Measurements from ENCODE around the gene DOCK9.

DOCK9 gene

DNA sequence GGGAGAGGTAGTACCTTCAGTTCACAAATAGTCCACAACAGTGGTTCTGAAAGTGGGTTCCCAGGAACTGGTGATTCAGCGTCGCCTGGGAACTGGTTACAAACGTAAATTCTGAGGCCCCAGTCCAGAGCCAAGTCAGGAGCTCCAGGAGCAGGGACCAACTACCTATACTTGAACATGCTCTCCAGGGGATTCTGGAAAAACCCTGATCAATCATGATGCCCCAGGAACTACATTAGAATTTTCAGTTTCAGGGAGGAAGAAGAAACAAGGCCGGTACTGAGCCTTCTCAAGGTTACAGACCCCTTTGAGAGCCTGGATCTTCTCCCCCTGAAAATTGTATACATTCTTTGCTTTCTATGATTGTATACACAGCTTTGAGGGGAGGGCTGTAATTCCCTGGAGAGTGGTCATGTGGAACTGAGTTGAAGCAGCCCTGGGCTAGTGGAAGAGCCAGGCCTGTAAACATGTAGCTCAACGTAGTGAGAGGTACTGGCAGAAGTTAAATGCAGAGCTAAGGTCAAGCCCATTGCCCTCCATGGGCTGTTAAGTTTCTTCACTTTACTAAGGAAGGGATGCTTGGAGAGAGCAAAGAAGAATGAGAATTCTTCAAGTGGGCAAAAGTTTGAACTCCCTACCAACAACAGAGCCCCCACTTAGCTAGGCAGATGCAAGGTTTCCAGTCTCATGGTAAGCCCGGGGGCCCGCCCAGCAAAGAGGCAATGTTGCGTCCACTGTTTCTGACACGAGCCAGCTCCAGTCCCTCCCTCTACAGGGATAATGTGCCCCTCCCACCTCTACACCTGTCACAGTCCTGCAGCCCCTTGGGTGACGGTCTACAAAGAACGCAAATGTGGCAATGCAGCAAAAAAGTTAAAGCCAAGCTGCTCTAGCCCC is 17.0 kb downstream of the DOCK9 start:
- WGBS = 81% methylated on average over 10 of the region's 11 CpGs
- Histone ChIP-seq H2AFZ (ENCODE audit: low read depth, low read length) (no peak overlapping the region), H3K79me1 (replicated peaks; ENCODE audit: low read length, poor library complexity, severe bottlenecking) (peaks cover 62% of the 10 kb centered on the region), H3K18ac (ENCODE audit: low read depth in 1 of 2, low read length in 2 of 2) (peak overlapping the region; percentile 10 to 52), H4K91ac (ENCODE audit: low read length) (peak overlapping the region; percentile 6), H2BK15ac (ENCODE audit: low read depth, poor library complexity, severe bottlenecking) (peak overlapping the region; percentile 73), H4K8ac (ENCODE audit: low read length) (peak overlapping the region; percentile 5), H3K4me1 (ENCODE audit: control insufficient read depth, insufficient read depth, low read depth, low read length) (peaks cover 14% of the 10 kb centered on the region), H3K9ac (ENCODE audit: low read length) (no peak overlapping the region), H2BK120ac (ENCODE audit: low read depth, low read length) (no peak overlapping the region), H2AK5ac (ENCODE audit: low read length, severe bottlenecking) (no peak overlapping the region), H2BK12ac (ENCODE audit: low read length in 2 of 2) (peak overlapping the region in 1 of 2 experiments; percentile 20), H3K4me2 (ENCODE audit: low read length, poor library complexity, severe bottlenecking) (no peak overlapping the region), H3K14ac (ENCODE audit: low read length in 2 of 2) (peak overlapping the region in 1 of 2 experiments; percentile 12), H2BK5ac (ENCODE audit: low read depth, low read length, poor library complexity, severe bottlenecking) (no peak overlapping the region), H3K23ac (ENCODE audit: low read length in 2 of 2) (no peak overlapping the region), H3K27ac (ENCODE audit: low read length, poor library complexity, severe bottlenecking) (no peak overlapping the region), H3K4ac (ENCODE audit: low read depth in 1 of 2, low read length in 2 of 2) (no peak overlapping the region), H3K9me3 (ENCODE audit: control insufficient read depth, low read length) (no peaks in the 10 kb centered on the region), H3K36me3 (ENCODE audit: control insufficient read depth in 1 of 2, insufficient read depth in 2 of 2, low read depth in 1 of 2, low read length in 2 of 2) (peaks cover 0 to 11% of the 10 kb centered on the region in 2 experiments), H3K27me3 (ENCODE audit: control insufficient read depth in 1 of 2, insufficient read depth in 1 of 2, low read length in 2 of 2) (no peaks in the 10 kb centered on the region), H3K4me3 (ENCODE audit: insufficient read depth in 1 of 2, low read depth in 1 of 2, low read length in 2 of 2) (no peak overlapping the region)
- DNase-seq = peak; percentile 49

DNA sequence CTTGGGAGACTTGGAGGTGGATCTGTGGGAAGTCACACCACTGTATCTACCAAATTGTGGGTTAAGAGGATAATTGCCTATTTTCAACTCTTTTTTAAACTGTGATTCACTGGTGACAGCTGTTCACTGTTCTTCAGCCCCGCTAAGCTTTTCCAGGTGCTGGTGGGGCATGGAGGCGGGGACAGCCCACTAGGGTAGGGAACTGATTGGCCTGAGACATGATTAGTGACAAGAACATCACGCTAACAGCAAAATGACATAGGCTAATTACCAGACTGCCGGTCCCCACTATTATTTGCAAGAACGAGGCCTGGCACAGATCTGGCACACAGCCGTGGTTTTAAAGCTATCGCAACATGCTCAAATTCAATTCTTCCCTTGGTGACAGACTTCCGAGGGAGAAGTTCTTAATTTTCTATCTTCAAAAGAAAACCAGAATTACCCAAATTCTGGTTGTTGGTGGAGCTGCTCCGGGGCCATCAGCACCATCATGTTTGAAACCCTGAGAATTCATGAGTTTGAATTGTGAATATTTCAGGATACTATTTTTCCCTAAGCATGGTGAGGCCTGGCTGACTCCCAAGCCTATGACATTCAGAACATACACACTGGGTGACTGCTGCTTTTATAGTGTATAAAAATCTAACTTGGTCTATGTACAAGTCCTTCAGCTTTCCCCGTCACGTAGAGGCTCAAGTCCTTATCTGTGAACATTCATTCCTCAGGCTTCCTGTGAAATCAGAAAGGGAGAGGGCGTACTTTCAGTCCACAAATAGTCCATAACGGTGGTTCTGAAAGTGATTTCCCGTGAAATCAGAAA is 17.9 kb downstream of the DOCK9 start:
- H3K4ac ChIP-seq (ENCODE audit: low read depth in 1 of 2, low read length in 2 of 2) = peak overlapping the region in 1 of 2 experiments; percentile 18
- no peak overlapping the region for H3K4me3 ChIP-seq (ENCODE audit: insufficient read depth in 1 of 2, low read depth in 1 of 2, low read length in 2 of 2)
- H2AK5ac ChIP-seq (ENCODE audit: low read length, severe bottlenecking) = no peak overlapping the region
- H3K9ac ChIP-seq (ENCODE audit: low read length) = no peak overlapping the region
- H3K9me3 ChIP-seq (ENCODE audit: control insufficient read depth, low read length) = no peaks in the 10 kb centered on the region
- H2AFZ ChIP-seq (ENCODE audit: low read depth, low read length) = no peak overlapping the region
- H3K27ac ChIP-seq (ENCODE audit: low read length, poor library complexity, severe bottlenecking) = no peak overlapping the region
- peak overlapping the region; percentile 45 to 78 for H2BK12ac ChIP-seq (ENCODE audit: low read length in 2 of 2)
- H3K23ac ChIP-seq (ENCODE audit: low read length in 2 of 2) = no peak overlapping the region
- H3K4me1 ChIP-seq (ENCODE audit: control insufficient read depth, insufficient read depth, low read depth, low read length) = peaks cover 14% of the 10 kb centered on the region
- H4K8ac ChIP-seq (ENCODE audit: low read length) = no peak overlapping the region
- DNase-seq = no peak
- peak overlapping the region in 1 of 2 experiments; percentile 34 for H3K18ac ChIP-seq (ENCODE audit: low read depth in 1 of 2, low read length in 2 of 2)
- peaks cover 60% of the 10 kb centered on the region for H3K79me1 ChIP-seq (replicated peaks; ENCODE audit: low read length, poor library complexity, severe bottlenecking)
- H3K4me2 ChIP-seq (ENCODE audit: low read length, poor library complexity, severe bottlenecking) = no peak overlapping the region
- H2BK120ac ChIP-seq (ENCODE audit: low read depth, low read length) = peak overlapping the region; percentile 58
- H2BK5ac ChIP-seq (ENCODE audit: low read depth, low read length, poor library complexity, severe bottlenecking) = no peak overlapping the region
- peak overlapping the region; percentile 57 for H2BK15ac ChIP-seq (ENCODE audit: low read depth, poor library complexity, severe bottlenecking)
- H3K27me3 ChIP-seq (ENCODE audit: control insufficient read depth in 1 of 2, insufficient read depth in 1 of 2, low read length in 2 of 2) = no peaks in the 10 kb centered on the region
- no peak overlapping the region for H3K14ac ChIP-seq (ENCODE audit: low read length in 2 of 2)
- 97% methylated on average over 13 of the region's 14 CpGs for WGBS
- H4K91ac ChIP-seq (ENCODE audit: low read length) = no peak overlapping the region
- peaks cover 0 to 11% of the 10 kb centered on the region in 2 experiments for H3K36me3 ChIP-seq (ENCODE audit: control insufficient read depth in 1 of 2, insufficient read depth in 2 of 2, low read depth in 1 of 2, low read length in 2 of 2)

DNA sequence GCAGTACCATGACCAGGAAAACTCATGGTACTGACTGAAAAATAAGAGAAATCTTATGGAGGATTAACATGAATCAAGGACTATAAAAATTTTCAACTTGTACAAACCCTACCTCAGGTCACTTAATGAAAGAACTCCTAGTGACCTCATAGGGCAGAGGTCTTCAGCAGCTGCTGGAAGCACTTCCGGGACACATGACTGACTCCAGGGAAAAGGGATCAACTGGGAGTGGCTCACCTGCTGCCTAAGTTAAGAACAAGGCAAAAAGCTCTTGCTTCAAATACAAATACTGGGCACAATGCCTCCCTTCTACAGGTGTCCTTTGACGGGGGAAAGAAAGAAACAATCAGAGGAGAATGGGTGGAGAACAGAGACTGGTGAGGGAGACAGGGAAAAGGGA is 18.6 kb downstream of the DOCK9 start:
- Histone ChIP-seq H3K4me3 (ENCODE audit: insufficient read depth in 1 of 2, low read depth in 1 of 2, low read length in 2 of 2) (no peak overlapping the region), H4K8ac (ENCODE audit: low read length) (no peak overlapping the region), H2BK15ac (ENCODE audit: low read depth, poor library complexity, severe bottlenecking) (no peak overlapping the region), H3K23ac (ENCODE audit: low read length in 2 of 2) (no peak overlapping the region), H3K27me3 (ENCODE audit: control insufficient read depth in 1 of 2, insufficient read depth in 1 of 2, low read length in 2 of 2) (no peaks in the 10 kb centered on the region), H2BK5ac (ENCODE audit: low read depth, low read length, poor library complexity, severe bottlenecking) (no peak overlapping the region), H3K9me3 (ENCODE audit: control insufficient read depth, low read length) (no peaks in the 10 kb centered on the region), H3K4ac (ENCODE audit: low read depth in 1 of 2, low read length in 2 of 2) (peak overlapping the region in 1 of 2 experiments; percentile 18), H3K4me1 (ENCODE audit: control insufficient read depth, insufficient read depth, low read depth, low read length) (peaks cover 16% of the 10 kb centered on the region), H2AK5ac (ENCODE audit: low read length, severe bottlenecking) (peak overlapping the region; percentile 44), H3K4me2 (ENCODE audit: low read length, poor library complexity, severe bottlenecking) (no peak overlapping the region), H3K14ac (ENCODE audit: low read length in 2 of 2) (no peak overlapping the region), H2BK120ac (ENCODE audit: low read depth, low read length) (no peak overlapping the region), H3K79me1 (replicated peaks; ENCODE audit: low read length, poor library complexity, severe bottlenecking) (peaks cover 54% of the 10 kb centered on the region), H3K18ac (ENCODE audit: low read depth in 1 of 2, low read length in 2 of 2) (no peak overlapping the region), H2AFZ (ENCODE audit: low read depth, low read length) (no peak overlapping the region), H4K91ac (ENCODE audit: low read length) (no peak overlapping the region), H3K9ac (ENCODE audit: low read length) (no peak overlapping the region), H3K36me3 (ENCODE audit: control insufficient read depth in 1 of 2, insufficient read depth in 2 of 2, low read depth in 1 of 2, low read length in 2 of 2) (peaks cover 0 to 11% of the 10 kb centered on the region in 2 experiments), H2BK12ac (ENCODE audit: low read length in 2 of 2) (peak overlapping the region in 1 of 2 experiments; percentile 72), H3K27ac (ENCODE audit: low read length, poor library complexity, severe bottlenecking) (no peak overlapping the region)
- WGBS = 89% methylated on average over 2 of the region's 2 CpGs
- no peak for DNase-seq

DNA sequence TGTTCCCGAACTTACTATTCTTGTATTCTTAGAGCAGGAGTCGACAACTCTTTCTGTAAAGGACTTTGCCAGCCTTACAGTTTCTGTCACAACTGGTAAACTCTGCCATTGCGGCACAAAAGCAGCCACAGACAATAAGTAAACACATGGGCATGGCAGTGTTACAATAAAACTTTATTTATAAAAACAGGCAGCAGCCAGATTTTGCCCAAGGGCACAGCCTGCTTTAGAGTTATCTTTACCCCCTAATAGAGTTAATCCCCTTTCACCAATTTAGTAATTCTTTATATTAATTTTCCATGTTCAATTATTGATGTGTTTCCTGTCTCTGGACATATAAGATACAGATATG is 19.4 kb downstream of the DOCK9 start:
- Histone ChIP-seq H2BK5ac (ENCODE audit: low read depth, low read length, poor library complexity, severe bottlenecking) (no peak overlapping the region), H3K79me1 (replicated peaks; ENCODE audit: low read length, poor library complexity, severe bottlenecking) (peaks cover 46% of the 10 kb centered on the region), H3K27me3 (ENCODE audit: control insufficient read depth in 1 of 2, insufficient read depth in 1 of 2, low read length in 2 of 2) (no peaks in the 10 kb centered on the region), H2AFZ (ENCODE audit: low read depth, low read length) (no peak overlapping the region), H4K91ac (ENCODE audit: low read length) (no peak overlapping the region), H3K23ac (ENCODE audit: low read length in 2 of 2) (no peak overlapping the region), H2BK120ac (ENCODE audit: low read depth, low read length) (no peak overlapping the region), H3K14ac (ENCODE audit: low read length in 2 of 2) (no peak overlapping the region), H4K8ac (ENCODE audit: low read length) (no peak overlapping the region), H3K9me3 (ENCODE audit: control insufficient read depth, low read length) (no peaks in the 10 kb centered on the region), H3K4me1 (ENCODE audit: control insufficient read depth, insufficient read depth, low read depth, low read length) (peaks cover 16% of the 10 kb centered on the region), H3K18ac (ENCODE audit: low read depth in 1 of 2, low read length in 2 of 2) (no peak overlapping the region), H3K4me2 (ENCODE audit: low read length, poor library complexity, severe bottlenecking) (no peak overlapping the region), H3K9ac (ENCODE audit: low read length) (no peak overlapping the region), H3K4ac (ENCODE audit: low read depth in 1 of 2, low read length in 2 of 2) (no peak overlapping the region), H2BK15ac (ENCODE audit: low read depth, poor library complexity, severe bottlenecking) (no peak overlapping the region), H3K27ac (ENCODE audit: low read length, poor library complexity, severe bottlenecking) (no peak overlapping the region), H3K36me3 (ENCODE audit: control insufficient read depth in 1 of 2, insufficient read depth in 2 of 2, low read depth in 1 of 2, low read length in 2 of 2) (peaks cover 0 to 8% of the 10 kb centered on the region in 2 experiments), H2AK5ac (ENCODE audit: low read length, severe bottlenecking) (no peak overlapping the region), H3K4me3 (ENCODE audit: insufficient read depth in 1 of 2, low read depth in 1 of 2, low read length in 2 of 2) (no peak overlapping the region), H2BK12ac (ENCODE audit: low read length in 2 of 2) (peak overlapping the region in 1 of 2 experiments; percentile 5)
- DNase-seq = no peak
- WGBS = 96% methylated on average over 3 of the region's 3 CpGs

All from mesenchymal stem cell (in vitro differentiated cells and primary cell).